HG02852 (cell line): Measurements from ENCODE around the gene UNC45B.
"Not testable (repeated sequence)": the region's sequence is repeated elsewhere in the genome, so short reads cannot be mapped to it uniquely, and the experiment has no call there.

Experiments
- ATAC-seq: cut with Tn5 transposase; IDR thresholded peaks from one replicate; pipeline ENCODE4 v1.9.1; 2021; ENCODE audit warnings: mild to moderate bottlenecking, moderate library complexity; ENCODE audit not compliant: unreplicated experiment

Gene UNC45B

GRCh38 chr17:35141681-35142466 lies 5.7 kb upstream of the UNC45B start, which contains the start of gene NLE1:
TSS of gene NLE1 (minus strand) at chr17:35142303. CDS start at chr17:35142275, 28 bp downstream.
- peak; percentile 91 for ATAC-seq

- no peak for ATAC-seq
These were observed 5.2 kb upstream of the UNC45B start for GRCh38 chr17:35142467-35142796.

- ATAC-seq: no peak
These were observed 2.8 kb upstream of the UNC45B start for GRCh38 chr17:35144840-35145239.

GRCh38 chr17:35146214-35146833 lies 1.3 kb upstream of the UNC45B start:
- no peak for ATAC-seq

GRCh38 chr17:35148144-35148543 lies 527 bp downstream of the UNC45B start:
- no peak for ATAC-seq

GRCh38 chr17:35149941-35150340 lies 2.3 kb downstream of the UNC45B start:
- ATAC-seq: no peak

GRCh38 chr17:35151080-35151479 lies 3.5 kb downstream of the UNC45B start:
- ATAC-seq: not testable (repeated sequence)

GRCh38 chr17:35152421-35153140 lies 5.0 kb downstream of the UNC45B start:
- ATAC-seq: no peak

GRCh38 chr17:35154196-35155165 lies 6.9 kb downstream of the UNC45B start:
- ATAC-seq: no peak

- ATAC-seq: no peak
These were observed 7.6 kb downstream of the UNC45B start for GRCh38 chr17:35155246-35155645.

GRCh38 chr17:35159940-35160339 lies 12.3 kb downstream of the UNC45B start:
- no peak for ATAC-seq

GRCh38 chr17:35160354-35161201 lies 13.0 kb downstream of the UNC45B start:
- no peak for ATAC-seq

- ATAC-seq: no peak
These were observed 13.7 kb downstream of the UNC45B start for GRCh38 chr17:35161281-35161761.

- no peak for ATAC-seq
These were observed 15.1 kb downstream of the UNC45B start for GRCh38 chr17:35162755-35163154.

- no peak for ATAC-seq
These were observed 16.3 kb downstream of the UNC45B start for GRCh38 chr17:35163886-35164285.

- no peak for ATAC-seq
These were observed 17.1 kb downstream of the UNC45B start for GRCh38 chr17:35164716-35165115.

- no peak for ATAC-seq
These were observed 18.9 kb downstream of the UNC45B start for GRCh38 chr17:35166526-35166925.

GRCh38 chr17:35167046-35167445 lies 19.4 kb downstream of the UNC45B start:
- ATAC-seq: no peak

GRCh38 chr17:35167666-35168065 lies 20.0 kb downstream of the UNC45B start:
- no peak for ATAC-seq
